Measurements from ENCODE around the gene ARRB2.

The ARRB2 gene

GRCh38 chr17:4766723-4767122, 56.3 kb downstream of the ARRB2 start:
- no peak for DNase-seq

- DNase-seq: no peak
Observed at GRCh38 chr17:4768298-4768697, 57.9 kb downstream of the ARRB2 start.

GRCh38 chr17:4769628-4770027, 59.2 kb downstream of the ARRB2 start:
- no peak for DNase-seq

Data from NCI-H1436 treated with DMSO at 0.1 percent for 48 hours (cell line).